Stimulated activated CD8-positive, alpha-beta memory T cell treated with anti-CD3 and anti-CD28 coated beads, Interleukin-7, amount 100 ng/mL, for 1 hour (primary cell): ENCODE measurements around the gene CPE.
A peak's percentile ranks its signal among the peaks of the same experiment; 100 is the strongest.
"Not testable (repeated sequence)": the region's sequence is repeated elsewhere in the genome, so short reads cannot be mapped to it uniquely, and the experiment has no call there.

ENCODE experiments used
- DNase-seq, 2 donors: peaks; one replicate each; pipeline ENCODE4 v3.0.0-alpha.2; 2020; ENCODE audit warnings: low read depth in 2 of 2

Gene CPE

GRCh38 chr4:165464376-165464775 is 85.6 kb downstream of the CPE start:
- DNase-seq, result no peak

GRCh38 chr4:165464813-165465381 is 86.1 kb downstream of the CPE start:
- DNase-seq, result no peak

DNA sequence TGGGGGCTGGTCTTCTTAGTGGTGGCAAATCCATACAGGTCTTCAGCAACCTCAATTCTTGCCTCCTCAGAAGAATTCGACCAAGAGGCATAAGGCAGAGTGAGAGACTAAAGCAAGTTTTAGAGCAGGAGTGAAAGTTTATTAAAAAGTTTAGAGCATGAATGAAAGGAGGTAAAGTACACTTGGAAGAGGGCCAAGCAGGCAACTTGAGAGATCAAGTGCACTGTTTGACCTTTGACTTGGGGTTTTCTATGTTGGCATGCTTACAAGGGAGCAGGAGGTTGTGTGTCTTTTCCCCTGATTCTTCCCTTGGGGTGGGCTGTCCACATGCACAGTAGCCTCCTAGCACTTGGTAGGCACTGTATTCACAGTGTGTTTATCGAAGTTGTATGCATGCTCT is 91.2 kb downstream of the CPE start:
- no peak for DNase-seq

DNA sequence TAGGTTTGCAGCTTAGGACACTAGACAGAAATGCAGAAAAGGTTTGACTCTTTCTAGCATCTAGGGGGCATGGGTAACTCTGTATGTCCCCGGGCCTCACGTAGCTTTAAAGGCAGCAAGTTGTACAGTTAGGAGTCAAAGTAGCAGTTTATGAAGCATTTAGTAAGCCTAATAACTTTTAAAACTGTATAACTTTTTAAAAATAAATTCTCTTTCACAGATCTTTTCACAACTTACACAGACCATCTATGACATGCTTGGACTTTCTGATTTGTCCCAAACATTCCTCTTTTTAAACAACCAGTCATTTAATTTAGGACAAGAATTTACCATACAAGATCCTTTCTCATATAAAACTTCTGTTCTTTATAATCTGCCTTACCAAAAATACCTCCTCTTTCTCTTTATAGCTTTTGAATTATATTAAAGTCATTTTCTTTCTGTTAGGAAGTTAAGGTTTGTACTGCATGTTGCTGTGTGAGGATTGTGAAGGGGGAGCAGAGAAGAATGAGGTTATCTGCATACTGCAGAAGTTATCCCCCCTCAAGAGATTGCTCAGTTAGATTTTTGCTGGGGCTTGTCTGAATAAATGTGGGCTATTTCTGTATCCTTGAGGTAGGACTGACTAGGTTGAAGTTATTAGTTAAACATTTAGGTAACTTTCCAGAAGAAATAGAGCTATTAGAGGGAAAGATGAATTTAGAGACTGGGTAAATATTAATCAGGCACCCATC is 94.3 kb downstream of the CPE start:
- DNase-seq, result no peak

DNA sequence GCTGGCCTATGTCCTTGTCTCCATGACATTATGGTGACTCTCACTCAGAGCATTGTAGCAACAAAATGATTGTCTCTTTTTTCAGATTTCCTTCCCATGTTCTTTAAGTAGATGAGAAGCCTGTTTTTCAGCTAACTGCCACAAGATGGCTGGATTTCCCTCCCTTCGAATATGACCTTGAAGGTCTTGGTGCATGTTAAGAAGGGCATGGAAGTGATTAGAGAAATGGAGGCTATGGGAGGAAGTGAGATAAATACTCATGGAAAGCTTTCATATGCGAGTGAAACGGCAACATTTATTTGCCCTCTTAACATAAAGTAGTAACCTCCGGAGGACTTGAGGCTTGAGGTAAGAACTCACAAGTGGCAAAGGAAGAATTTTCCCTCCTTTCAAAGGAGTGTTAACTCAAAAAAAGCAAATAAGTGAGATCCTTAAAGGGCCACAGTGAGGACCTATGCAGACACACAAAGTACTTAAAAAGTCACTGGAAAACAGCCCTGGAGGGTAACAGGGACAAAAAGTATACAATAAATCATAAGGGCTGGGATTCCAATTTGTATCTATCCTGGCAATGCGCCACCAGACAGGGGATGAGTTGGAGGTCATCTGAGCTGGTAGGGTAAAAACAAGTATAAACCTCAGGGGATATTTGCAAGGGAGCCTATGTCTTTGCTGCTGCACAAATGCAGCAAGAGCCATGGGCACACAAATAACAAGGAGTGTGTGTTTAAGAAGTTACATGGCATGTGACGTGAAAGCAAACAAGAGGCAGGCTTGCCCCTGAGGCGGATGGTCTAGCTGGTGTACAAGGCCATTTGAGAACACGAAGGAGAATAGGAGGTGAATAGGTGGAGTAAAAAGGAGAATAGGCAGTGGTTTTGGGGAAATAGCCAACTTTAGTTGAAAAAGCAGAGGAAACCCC is 96.2 kb downstream of the CPE start:
- DNase-seq, result no peak

GRCh38 chr4:165475706-165476070 is 96.9 kb downstream of the CPE start:
- DNase-seq, result no peak

- no peak for DNase-seq
Measured at GRCh38 chr4:165476214-165477098, 97.6 kb downstream of the CPE start.

- DNase-seq, result no peak
Measured at GRCh38 chr4:165477799-165478198, 99.0 kb downstream of the CPE start.

- DNase-seq, result no peak
Measured at GRCh38 chr4:165478260-165478659, 99.5 kb downstream of the CPE start.

GRCh38 chr4:165481053-165481835 is 102.4 kb downstream of the CPE start:
- no peak for DNase-seq

DNA sequence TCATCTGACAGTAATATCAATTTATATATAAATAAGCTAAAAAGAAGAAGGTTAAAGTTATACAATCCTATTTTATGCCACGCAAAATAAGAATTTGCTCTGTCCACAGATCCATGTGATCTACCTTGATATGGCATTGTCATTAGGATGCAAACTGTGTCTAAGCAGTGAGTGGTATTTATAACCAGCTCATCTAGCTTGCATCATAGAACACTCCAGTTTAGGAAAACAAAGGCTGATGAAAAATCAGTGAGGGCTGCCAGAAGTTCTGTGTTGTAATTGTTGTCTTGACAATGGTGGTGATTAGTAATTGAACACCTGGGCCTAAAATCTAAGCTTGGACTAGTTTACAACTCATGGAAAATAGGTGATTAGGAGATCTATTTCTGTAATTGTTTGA is 111.0 kb downstream of the CPE start:
- no peak for DNase-seq

DNA sequence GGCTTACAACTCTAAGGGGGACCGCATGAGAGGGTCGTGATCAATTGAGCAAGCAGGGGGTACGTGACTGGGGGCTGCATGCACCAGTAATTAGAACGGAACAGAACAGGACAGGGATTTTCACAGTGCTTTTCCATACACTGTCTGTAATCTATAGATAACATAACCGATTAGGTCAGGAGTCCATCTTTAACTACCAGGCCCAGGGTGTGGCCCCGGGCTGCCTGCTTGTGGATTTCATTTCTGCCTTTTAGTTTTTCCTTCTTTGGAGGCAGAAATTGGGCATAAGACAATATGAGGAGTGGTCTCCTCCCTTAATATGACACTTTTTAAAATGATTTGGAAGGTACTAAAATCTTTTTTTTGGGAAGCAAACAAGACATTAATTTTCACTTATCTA is 113.8 kb downstream of the CPE start:
- not testable (repeated sequence) for DNase-seq

DNA sequence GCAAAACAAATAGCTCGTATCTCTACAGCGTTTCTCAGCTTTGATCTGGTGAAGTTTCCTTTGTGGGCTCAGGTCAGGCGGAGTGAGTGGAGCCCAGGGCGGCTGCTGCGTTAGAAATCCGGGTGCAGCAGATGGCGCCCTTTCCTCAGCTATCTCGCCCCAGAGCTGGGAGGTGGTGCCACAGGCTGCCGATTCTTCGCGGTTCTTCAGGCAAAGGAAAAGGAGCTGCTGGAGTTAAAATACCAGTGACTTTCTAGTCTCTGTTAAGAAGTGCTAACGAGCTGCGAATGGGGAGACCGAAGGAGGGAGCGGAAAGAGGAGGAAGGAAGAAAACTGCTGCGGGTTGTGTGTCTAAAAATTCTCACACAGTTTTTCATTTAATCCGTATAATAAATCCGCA is 114.6 kb downstream of the CPE start:
- peak; percentile 4 to 40 for DNase-seq

DNA sequence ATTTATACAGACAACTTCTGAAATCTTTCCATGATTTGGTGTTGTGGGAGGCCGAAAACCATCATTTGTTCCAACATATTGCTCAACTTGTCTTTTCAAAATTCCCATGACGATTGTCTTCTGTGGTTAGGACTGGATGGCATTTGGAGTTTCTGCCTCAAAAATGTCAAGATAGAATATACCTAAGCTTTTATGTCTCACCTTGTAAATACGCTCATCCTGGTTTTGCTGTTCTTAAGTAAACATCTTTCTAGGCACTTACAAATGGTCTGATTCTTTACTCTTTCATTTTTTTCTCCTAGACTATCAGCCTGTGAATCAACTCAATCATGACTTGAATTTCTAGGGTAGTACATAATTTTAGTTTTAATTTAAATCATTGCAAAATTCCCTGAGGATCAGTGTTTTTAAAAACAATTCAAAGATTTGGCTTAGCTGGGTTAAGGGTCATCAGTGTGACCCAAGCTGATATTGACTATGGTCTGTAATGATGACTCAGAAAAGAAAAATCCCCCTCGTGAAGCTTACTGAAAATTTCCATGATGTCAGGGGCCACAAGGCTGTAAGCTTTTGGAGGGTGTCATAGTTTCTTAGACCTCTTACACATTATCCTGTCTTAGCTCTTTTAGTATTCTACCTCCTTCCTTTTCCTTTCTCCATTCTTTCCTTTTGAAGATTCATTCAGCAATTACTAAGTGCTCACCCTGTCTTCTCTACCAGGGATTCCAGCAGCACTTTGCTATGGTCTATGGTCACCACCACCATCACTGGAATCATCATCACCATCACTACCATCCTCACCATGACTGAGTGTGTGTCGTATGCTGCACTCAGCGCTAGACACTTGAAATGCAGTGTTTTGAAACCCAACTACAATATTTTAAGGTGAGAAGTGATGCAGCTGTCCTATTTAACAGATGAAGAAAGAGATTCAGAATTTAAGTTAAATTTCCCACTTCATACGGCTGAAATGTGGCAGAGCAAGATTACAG is 124.4 kb downstream of the CPE start:
- no peak for DNase-seq

GRCh38 chr4:165504184-165504583 is 125.4 kb downstream of the CPE start:
- DNase-seq, result no peak

- DNase-seq, result no peak
Measured at GRCh38 chr4:165505958-165506837, 127.4 kb downstream of the CPE start.

GRCh38 chr4:165506849-165507248 is 128.0 kb downstream of the CPE start:
- DNase-seq, result no peak

DNA sequence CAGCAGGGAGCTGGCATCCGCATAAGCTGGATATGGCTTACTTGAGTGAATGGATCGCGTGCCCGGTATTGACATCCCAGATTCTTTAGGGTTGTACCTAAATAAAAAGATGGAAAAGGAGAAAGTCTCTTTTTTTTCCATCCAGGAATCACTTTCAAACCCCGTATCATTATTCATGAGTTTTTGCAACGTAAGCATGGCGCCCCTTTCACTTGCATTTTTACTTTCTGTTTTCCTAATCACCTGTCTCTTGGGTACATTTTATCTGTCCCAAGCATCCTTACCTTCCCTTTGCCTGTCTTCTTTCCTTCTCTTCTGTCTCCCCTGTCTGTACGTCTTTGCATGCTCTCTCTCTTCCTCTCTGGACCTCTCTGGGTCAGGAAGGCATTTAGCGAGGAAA is 128.6 kb downstream of the CPE start:
- DNase-seq, result no peak
